GM18858 (cell line): Measurements from ENCODE around the gene LRCH1.

Experiments
- ATAC-seq: cut with Tn5 transposase; IDR thresholded peaks from one replicate; pipeline ENCODE4 v1.9.1; 2021; ENCODE audit not compliant: unreplicated experiment

The LRCH1 gene

GRCh38 chr13:46686171-46686570, 133.2 kb downstream of the LRCH1 start:
- ATAC-seq = no peak

DNA sequence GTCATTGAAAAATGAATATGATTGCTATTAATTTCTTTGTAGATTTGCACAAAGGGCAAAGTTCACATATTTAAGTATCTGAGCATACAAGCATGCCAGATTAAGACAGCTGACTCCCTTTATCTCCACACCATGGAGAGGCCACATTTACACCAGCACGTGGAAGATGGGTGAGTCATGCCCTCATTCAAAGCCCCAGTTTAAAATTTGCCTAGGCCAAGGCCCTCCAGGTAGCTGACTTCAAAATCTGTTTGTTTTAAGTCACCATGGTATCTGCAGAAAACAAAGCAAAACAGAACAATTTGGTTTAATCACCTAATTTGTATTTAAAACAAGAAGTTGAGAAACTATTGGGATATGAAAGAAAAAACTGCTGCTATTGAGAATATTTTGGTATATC, 134.8 kb downstream of the LRCH1 start:
- peak; percentile 38 for ATAC-seq

DNA sequence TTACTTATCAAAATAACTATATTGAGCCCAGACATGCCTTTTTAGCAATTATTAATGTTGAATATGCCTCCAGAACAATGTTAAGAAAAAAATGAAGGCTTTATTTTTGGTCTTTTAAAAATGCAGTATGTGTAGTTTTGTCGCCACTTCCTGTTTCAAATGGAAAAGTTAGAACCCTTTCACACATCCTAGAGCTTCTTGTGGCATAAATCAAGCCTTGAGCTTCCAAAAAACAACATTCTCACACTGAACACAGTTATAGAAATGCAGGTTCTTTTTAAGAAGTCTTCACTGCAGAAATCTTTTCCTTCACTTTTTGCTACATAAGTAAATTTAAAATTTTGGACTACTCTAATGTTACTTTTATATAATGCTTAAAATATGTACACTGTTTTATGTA, 135.3 kb downstream of the LRCH1 start:
- no peak for ATAC-seq

DNA sequence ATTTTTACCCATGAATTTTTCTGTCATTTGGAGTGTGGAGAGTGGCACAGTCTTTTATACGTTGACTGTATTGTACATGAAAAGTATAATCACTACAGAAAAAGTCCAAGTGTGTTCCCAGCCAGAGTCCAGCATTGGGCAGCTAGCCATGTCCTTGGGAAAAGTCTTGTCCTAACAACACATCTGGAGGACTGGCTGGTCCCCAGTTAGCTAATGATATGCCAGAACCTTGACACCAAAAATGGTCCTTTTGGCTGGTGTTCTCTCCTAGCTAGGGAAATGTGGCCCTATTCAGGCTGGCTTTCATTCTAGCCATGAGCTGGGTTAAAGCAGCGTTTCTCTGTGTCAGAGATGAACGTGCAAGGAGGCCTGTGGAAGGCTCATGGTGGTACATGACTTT, 145.0 kb downstream of the LRCH1 start:
- no peak for ATAC-seq

GRCh38 chr13:46698910-46699460, 146.0 kb downstream of the LRCH1 start:
- ATAC-seq = no peak

- no peak for ATAC-seq
Measured at GRCh38 chr13:46712524-46712923, 159.6 kb downstream of the LRCH1 start.

DNA sequence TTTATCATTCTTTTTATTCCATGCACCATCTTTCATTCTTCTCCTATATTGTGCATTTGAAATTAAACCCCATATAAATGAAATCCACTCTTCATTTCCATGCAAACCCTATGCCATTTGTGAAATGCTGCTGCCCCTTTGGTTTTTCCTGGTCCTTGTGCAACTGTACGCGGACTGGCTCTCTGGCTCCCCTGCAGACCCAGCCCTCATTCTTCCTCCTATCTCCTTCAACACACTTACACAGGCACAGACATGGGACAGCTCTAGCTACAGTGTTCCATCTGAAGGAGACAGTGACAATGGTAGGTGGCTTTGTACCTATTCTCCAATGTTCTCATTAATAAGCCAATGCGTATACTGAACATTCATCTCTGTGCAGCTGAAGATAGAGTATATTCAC, 162.4 kb downstream of the LRCH1 start:
- ATAC-seq = no peak

DNA sequence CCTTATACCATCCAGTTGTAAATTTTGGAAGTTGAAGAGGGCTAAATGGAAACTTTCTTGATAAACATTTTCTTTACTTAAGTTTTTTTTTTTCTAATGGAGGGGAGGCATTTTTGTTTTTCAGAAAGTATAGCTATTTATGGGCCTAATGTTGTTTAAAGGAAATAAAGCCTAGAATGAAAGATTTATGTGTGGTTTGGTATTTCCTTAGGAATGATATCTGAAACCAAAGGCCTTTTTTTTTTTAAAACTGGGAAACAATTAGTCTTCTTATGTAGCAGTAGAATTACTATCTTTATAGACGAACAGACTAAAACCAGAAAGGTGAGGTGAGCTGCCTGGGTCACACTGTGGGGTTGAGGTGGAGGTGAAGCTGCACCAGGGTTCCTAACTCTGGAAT, 163.9 kb downstream of the LRCH1 start:
- no peak for ATAC-seq

DNA sequence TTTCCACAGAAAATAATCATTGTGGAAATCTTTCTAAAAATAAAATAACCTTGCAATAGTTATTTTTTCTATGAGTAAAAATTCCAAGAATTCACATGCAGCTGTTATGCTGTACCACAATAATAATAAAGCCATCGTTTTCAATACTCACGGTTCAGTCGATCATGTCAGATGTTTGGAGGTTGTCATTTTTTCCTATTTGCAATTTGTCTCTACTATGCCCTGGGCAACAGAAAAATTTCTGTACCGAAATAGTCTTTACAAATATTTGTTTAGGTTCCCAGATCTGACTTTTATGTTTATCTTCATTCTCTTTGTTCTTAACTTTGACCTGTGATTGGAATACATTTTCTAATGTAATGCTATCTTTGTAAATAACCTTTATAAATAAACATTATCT, 164.3 kb downstream of the LRCH1 start:
- ATAC-seq = no peak

DNA sequence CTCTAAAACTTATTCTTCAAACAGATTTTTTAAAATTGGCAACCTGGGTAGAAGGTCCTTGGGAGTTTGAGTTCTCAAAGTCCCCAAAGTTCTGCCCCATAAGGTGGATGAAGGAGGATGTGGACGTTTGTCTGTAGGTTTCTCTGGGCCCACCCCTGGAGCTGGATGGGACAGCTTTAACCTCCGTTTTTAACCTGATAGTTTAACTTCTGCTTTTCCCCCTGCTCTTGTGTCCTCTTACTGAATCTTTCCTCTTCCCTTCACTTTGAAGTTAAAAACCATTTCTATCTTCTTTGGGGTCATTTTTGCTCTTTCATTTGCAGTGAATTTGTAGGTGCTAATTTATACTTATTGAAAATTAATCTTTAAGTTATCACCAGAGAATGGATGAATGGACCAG, 164.9 kb downstream of the LRCH1 start:
- ATAC-seq = no peak

GRCh38 chr13:46720189-46720588, 167.2 kb downstream of the LRCH1 start:
- peak; percentile 92 for ATAC-seq

DNA sequence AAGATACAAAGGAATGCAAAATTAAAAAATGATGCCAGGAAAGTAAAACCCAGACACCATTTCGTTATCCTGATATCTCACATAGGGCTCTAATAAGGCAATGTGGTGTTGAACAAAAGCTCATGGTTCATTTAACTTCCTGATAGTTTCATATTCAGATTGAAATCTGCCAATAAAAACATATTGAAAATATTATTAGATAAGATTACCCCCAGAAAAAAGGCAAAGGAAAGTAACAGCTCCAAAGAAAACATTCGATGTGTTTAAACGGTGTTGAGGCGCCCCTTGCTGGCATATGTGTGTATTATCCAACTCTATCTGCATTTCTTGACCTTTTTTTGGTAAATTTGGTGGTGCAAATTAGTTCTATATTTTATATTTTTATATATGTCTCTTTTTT, 168.1 kb downstream of the LRCH1 start:
- ATAC-seq = no peak

- no peak for ATAC-seq
Measured at GRCh38 chr13:46726347-46726746, 173.4 kb downstream of the LRCH1 start.

GRCh38 chr13:46728777-46729176, 175.8 kb downstream of the LRCH1 start:
- no peak for ATAC-seq

DNA sequence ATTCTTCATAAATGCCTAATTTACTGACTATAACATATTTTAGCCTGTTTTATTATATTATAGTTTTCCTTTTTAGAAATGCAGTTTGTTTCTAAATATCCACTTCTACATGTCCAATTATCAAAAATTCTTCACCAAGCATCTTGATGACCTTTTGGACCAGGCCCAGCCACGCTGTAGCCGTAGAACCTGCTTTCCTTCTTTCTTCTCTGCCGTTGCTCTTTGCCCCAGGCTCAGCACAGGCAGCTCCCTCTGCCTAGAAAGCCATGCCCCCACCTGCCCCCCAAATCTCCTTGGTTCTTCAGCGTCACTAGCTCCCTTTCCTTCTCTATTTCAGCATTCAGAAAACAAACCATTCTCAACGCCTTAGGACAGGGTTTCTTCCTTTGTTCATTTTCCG, 178.6 kb downstream of the LRCH1 start:
- no peak for ATAC-seq

DNA sequence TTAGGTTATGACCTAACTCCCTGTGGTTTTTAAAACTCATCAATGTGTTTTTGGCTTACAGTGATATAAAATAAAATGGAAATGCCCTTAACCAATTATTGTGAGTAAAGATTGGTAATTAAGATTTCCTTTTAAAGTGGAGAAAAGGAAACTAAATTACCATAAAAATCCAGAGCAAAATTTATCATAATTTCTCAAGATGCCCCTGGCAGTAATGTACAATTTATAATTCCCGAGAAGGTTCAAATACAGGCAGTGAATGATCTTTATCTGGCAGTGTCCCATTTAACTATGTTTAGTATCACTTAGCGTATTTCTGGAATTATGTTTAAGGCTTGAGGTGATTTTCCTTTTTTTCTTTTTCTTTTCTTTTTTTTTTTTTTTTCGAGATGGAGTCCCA, 182.5 kb downstream of the LRCH1 start:
- no peak for ATAC-seq

DNA sequence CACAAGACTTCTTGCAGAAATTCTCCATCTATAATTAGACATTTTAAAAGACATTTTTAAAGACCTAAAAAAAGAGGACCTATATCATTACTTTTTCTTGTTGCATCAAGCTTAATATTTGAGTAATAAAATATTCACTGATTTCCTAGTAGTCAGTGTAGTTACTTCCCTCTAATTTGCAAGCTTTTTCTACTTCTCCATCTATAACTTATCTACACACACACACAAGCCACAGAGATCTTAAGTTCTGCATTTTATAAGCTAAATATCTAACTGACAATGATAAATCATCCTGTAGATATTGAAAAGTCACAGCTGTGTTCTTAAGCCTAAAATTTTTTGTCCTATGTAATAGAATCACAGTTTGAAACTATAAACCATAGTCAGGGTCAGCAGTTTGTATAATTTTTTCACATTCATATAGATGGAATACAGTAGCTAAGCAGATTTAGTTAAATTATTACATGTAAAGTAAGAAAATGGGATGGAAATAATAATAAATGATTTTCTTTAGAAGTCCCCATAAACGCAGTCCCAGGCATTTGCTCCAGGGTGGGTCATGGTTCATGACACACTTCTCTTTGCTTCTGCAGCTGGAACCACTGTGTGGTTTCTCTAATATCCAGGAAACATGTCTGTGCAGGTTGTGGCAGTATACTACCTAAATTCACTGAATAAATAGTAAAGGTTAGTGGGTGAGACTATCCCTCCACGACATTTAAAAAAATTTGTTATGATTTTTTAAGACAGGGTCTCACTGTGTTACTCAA, 183.8 kb downstream of the LRCH1 start:
- ATAC-seq = no peak

DNA sequence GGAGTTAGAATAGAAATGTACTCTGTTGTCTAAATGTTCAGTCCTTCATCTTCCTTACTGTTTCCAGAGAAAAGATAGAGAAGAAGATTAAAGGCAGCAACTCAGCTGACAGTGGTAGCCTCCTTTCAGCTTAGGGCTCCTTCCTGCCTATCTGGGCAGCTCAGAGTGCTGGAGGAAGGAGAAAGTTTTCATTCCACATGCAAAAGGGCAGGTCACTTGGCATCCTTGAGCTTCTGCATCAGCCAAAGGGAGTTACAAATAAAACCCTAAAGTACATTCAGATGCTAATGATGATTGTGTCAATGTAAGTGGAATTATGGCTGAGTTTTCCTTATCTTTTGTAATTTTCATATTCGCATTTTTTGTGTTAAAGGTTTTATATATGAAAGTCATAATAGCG, 185.1 kb downstream of the LRCH1 start:
- no peak for ATAC-seq

GRCh38 chr13:46738766-46739165, 185.8 kb downstream of the LRCH1 start:
- ATAC-seq = no peak

DNA sequence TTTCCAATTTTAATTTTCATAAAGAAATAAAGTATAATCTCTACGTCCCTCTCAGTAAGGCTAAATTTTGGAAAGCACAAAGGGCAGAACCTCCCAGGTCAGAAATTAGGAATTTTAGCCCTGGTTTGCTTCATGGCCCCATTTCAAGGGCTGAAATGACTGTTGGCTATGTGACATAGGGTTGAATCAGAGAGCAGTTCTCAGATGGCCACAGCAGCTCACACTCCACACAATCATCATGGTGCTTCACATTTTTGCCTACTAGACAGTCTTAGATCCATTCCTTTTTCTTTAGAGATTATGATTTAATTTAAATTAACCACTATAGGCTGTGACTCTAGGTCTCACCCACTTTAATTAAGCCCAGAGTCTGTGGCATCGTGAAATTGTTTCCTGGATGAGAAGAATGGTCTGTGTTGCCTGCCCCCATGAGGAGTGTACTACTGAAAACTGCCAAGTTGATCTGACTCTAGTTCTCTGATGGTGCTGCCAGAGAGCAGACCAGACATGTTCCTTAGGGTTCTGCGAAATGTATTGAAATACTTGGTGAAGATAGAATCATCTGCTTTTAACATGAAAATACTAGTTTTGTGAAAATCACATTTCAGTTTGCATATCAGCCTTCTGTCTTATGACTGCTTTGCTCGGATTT, 186.6 kb downstream of the LRCH1 start:
- ATAC-seq = no peak

GRCh38 chr13:46743191-46743590, 190.2 kb downstream of the LRCH1 start:
- no peak for ATAC-seq

DNA sequence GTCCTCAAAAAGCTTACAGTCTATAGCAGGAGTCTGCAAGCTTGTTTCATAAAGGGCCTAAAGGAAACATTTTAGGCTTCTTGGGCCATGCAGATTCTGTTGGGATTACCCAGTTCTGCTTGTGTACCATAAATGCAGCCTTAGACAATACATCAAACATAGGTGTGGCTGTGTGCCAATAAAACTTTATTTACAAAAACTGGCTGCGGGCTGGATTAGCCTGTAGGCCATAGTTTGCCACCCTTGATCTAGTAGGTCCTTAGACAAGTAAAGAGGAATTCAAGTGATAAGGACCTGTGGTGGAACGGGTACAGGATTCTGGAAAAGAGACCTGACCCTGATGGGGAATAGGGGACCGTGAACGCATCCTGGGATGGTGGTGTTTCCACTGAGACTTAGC, 192.1 kb downstream of the LRCH1 start:
- ATAC-seq = no peak

- no peak for ATAC-seq
Measured at GRCh38 chr13:46745706-46746105, 192.7 kb downstream of the LRCH1 start.
